Measurements from ENCODE around the gene SLC1A4.
"Not testable (repeated sequence)": the region's sequence is repeated elsewhere in the genome, so short reads cannot be mapped to it uniquely, and the experiment has no call there.

The SLC1A4 gene

DNA sequence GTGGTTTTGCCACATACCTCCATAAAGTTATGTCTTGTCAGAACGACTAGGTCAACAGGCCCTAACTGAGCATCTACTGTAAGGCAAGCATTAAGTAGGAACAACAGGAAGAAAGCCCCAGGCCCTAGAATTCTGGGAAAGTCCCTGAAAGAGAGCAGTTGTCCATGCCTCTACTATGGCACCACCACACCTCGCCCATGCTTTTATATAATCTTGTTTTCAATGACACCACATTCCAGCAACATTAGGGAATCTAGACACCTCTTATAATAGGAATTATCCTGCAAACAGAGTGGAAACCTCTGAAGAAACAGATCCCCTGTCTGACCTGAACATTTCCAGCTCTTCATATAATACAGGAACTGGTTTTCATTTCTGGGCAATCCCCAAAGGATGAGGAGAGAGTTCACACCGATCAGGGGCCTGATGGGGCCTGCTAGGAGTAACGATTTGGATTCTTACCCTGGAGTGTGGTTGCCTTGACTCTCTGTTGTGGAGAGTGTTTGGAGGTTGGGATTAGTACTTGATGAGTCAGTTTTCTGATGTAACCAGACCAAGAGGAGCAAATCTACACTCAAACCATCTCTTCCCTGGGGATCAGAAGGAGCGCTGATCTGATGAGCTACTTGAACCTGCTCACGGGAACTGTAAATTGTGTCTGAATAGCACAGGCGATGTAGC is 35.1 kb downstream of the SLC1A4 start:
- peak; percentile 32 for DNase-seq (ENCODE audit: insufficient read length, low spot score)

DNA sequence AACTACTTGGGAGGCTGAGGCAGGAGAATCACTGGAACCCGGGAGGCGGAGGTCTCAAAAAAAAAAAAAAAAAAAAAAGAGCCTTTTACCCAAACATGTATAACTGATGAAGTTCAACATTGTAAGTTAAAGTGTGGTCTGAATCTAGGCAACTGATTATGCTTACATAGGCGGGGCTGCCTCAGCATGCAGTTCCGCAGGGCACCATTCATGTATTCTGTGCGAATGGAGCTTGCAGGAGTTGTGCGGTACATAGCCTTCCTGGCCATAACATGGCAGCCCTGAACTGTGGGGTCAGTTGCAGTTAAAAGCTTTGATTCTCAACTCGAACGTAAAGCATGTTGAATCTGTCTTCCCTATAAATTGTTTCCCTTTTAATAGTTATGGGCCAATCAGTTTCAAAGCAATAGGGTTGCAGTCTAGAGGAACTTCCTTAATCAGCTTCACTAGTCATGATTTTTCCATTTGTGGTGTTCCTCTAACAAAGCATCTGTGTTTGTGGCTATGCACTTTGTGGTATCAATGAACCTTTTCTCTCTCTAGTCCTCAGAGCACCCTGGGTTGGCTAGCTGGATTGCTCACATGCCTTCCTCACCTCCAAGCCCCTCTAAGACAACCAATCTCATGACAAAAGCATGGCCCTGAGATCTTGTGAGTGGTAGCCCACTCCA is 36.4 kb downstream of the SLC1A4 start:
- DNase-seq (ENCODE audit: insufficient read length, low spot score): no peak
- FAIRE-seq: no peak

More for the DNA sequence above, 35.1 kb downstream of the SLC1A4 start:
- FAIRE-seq: no peak

DNA sequence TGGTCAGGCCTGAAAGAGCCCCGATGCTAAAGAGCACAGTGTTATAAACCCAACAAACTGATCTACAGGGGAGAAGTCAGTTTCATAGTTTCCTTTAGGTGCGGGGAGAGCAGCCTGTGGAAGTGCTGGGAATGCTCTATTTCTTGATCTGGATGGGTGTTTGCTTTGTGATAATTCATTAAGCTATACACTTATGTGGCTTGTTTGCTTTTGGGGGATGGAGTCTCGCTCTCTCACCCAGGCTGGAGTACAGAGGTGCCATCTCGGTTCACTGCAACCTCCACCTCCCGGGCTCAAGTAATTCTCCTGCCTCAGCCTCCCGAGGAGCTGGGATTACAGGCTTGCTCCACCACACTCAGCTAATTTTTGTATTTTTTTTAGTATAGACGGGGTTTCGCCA is 37.0 kb downstream of the SLC1A4 start:
- no peak for FAIRE-seq

DNA sequence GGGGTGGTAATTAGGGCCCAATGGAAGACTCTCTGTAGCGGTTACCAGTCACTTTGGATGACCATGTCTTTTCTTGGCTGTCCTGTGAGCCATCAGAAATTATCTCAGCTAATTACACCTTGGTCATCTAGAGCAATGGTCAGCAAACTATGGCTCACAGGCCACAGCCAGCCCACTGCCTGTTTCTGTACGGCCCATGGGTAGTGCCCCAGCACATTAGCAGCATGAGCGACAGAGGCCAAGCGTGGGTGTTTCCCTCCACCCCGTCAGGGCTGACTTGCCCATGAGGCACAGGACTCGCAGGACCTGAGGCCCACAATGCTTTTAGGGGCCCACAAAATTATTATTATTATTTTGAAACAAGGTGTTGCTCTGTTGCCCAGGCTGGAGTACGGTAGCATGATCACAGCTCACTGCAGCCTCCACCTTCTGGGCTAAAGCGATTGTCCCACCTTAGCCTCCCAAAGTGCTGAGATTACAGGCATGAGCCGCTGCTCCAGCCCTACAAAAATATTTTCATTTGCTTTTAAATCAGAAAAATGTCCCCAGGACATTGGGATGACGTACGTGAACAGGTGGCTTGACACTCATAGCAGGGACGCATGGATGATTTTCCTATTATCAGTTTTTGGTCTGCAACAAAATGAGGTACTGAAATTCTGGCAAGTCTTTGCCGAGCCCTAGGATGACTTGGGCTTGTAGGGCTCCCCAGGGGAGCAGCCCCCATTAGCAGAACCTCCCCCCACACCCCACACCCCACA is 37.7 kb downstream of the SLC1A4 start:
- DNase-seq (ENCODE audit: insufficient read length, low spot score) (no peak), FAIRE-seq (no peak)

More for the DNA sequence above, 37.0 kb downstream of the SLC1A4 start:
- no peak for DNase-seq (ENCODE audit: insufficient read length, low spot score)

DNA sequence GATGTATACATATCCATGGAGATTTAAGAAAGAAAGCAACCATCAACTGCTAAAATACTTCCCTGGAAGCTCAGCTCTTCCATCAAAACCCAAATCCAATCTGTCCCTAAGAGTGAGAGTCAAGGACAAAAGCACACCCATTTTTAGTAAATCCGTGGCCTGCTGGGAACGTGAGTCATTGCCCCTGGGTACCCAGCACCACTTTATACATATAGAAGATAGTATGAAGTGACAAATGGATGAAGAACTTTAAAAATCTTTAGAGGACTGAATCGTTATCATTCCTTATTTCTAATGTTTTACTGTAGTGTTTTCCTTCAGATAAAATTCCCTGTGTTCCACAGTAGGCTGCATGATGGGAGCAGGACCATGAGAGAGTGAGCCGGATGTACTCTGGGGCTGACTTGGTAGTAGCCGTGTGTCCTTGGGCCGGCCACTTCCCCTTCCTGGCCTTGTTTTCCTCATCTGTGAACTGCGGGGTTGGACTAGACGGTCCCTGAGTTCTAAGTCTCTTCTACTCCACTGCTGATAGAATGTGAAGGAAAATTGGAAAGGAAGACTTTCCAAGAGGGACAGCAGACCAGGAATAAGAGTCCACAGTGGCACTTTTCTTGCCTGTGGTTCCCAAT is 38.5 kb downstream of the SLC1A4 start:
- no peak for FAIRE-seq
- DNase-seq (ENCODE audit: insufficient read length, low spot score): no peak

DNA sequence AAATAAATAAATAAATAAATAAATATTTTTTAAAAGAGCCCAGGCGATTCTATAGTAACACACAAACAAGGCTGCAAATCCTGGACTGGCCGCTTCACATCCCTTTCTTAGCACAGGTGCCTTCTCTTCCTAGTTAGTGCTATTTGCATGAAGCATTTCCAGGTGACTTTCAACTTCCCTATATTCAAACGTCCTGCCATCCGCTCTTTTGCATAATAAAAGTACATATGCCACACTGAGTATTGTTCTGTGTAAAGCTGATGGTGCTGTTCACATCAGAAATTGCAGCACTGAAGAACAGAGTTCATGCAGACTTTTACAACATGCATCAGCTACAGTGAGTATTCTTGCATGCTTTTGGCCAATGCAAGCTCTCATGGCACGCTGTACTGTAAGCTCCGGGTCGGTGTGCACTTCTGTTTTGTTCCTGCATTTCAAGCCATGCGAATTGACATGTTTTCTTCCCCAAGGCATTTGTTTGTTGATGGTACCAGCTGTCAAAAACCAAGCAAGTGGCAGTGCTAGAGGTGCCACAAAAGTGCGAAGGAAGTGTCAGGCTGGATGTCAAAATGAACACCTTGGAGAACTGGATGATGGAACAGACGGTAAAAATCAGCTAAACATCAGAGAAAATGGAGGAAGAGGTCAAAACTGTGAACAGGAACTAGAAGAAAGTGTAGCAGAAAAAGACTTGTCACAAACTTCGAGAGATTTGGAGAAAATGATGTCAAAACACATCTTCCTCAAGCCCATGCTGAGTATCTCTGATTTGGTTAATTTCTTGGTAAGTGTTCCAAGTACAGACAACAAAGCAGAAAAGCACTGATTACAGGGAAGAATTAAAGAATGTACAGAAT is 41.5 kb downstream of the SLC1A4 start:
- FAIRE-seq (no peak), DNase-seq (ENCODE audit: insufficient read length, low spot score) (no peak)

DNA sequence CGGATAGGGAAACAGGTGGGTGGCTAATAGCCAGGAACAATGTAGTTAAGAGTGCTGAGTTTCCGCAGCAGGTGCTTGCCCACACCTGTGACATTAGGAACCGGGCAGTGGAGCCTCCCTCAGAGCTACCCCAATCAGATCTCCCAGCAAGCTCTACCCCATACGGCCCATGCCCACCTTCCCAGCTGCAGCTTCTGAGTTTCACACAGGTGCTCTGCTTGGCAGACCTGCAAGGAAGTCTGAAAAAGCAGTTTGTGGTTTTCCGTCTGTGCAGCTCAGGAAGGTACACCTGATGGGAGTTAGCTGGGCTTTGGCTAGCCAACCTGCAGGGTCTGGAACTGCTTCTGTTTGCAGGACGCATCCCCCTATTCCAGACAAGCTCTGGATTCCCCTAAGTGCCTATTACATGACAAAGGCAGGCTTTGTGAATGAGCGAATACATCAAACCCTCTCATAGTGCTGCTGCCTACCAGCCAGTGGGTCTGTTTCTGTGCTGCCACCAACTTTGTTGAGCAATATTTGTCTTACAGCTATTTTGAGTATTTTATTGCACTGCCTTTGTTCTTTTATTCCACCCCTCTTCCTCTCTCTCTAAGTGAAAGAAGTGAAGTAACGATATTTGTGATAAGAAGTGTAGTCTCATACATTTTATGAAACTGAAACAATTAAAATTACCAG is 42.3 kb downstream of the SLC1A4 start:
- DNase-seq (ENCODE audit: insufficient read length, low spot score) (no peak), FAIRE-seq (no peak)

DNA sequence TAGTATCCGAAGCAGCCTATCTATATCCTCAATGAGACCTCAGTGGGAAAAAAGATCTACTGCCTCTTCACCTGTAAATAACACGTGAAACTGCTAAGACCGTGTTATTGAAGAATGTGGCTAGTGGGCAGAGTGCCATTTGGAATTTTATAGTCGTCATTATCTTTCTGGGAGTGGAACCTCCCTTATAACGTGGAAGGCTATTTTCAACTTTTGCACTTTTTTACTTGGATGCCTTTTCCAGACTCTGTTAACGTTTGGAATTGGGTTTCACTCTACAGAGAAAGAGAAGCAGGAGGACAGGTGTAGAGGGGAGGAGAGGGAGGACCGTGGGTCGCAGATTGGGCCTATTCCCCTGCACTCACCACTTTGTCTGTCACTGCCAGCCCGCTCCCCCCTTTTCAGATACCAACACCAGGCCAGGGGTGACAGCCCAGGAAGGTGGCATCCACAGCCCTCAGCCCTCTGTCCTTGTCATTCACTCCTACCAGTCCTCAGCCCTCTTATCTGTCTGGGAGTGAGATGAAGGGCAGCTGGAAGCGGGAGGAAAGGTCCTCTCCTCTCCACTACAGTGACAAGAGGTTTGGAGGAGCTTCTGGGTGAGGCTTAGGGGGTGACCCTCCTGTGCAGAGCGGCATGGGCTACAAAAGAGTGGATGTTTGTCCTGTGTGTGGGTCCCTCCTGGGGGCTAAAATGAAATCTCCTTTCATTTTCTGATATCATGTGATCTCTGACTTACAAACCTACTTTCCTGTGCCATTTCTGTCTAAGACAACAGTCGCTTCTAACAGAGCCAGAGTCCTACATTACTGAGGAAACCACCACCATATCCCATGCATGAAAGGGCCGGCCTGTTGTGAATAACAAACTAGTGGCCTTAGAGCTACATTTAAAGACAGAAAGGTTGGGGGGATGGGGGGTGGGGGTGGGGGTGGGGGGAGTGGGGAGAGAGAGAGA is 43.1 kb downstream of the SLC1A4 start:
- DNase-seq (ENCODE audit: insufficient read length, low spot score) (no peak), FAIRE-seq (no peak)

DNA sequence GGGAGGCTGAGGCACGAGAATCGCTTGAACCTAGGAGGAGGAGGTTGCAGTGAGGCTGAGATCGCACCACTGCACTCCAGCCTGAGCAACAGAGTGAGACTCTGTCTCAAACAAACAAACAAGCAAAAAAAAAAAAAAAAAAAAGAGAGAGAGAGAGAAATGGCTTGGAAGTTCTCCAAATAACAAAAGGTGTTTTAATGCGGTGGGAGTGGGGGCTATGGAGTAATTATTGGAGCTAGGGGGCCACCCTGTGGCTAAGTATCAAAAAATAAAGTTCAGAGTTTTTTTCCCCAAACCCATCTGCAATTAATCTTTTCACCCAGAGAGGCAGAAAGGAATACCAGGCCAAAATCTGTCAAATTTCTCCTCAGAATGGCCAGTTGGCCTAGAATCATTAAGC is 44.0 kb downstream of the SLC1A4 start:
- DNase-seq (ENCODE audit: insufficient read length, low spot score): no peak
- FAIRE-seq: no peak

DNA sequence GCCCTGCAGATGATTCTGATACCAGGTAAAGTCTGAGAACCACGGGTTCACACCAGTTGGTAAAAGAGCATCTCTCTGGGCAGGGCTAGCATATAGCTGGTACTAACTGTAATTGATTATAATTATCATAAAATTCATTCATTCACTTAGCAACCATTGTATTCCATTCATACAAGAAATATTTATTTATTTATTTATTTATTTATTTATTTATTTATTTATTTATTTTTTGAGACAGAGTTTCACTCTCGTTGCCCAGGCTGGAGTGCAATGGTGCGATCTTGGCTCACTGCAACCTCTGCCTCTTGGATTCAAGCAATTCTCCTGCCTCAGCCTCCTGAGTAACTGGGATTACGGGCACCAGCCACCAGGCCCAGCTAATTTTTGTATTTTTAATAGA is 44.5 kb downstream of the SLC1A4 start:
- not testable (repeated sequence) for FAIRE-seq; DNase-seq (ENCODE audit: insufficient read length, low spot score)

DNA sequence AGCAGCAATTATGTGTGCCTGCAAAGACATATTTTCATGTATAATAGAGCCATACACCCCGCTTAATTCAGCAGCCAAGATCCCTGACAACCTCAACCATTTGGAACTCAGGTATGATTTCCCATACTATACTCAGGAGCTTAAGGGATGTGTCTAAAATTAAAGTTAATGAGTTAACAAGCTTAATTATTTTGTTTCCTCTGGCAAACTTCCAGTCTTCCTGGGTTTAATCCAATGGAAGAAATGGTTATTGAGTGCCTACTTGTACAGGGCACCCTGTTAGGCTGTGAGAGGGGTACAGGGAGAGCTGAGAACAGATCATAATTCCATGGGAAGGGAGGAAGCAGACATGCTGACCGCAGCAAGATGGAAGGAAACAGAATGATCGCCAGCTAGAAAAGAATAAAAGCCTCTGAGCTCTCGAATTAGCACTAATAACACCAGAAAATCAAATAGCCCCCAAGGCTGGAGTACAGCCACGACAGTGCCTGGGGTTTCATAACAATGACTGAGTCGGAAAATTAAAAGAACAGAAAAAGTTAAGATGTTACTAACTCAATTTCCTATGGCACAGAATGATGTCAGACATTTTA is 46.2 kb downstream of the SLC1A4 start:
- no peak for FAIRE-seq
- no peak for DNase-seq (ENCODE audit: insufficient read length, low spot score)

DNA sequence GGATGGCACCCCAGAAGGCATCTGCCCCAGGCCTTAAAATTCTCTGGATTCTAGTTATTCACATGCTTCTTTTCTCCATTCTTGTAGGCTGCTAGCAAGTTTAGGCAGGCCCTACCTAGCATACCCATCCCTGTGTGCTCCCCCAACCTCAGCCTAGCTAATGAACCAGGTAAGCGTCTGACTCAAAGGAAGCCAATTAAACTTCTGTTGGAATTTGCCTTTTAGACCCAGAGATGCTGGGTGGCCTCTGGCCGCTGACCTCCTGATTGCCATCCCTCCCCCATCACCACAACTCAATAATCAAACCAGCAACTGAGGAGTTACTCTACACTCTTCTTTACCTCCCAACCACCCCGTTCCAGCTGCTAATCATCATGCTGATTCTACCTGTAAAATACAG is 48.0 kb downstream of the SLC1A4 start:
- FAIRE-seq (no peak), DNase-seq (ENCODE audit: insufficient read length, low spot score) (no peak)

DNA sequence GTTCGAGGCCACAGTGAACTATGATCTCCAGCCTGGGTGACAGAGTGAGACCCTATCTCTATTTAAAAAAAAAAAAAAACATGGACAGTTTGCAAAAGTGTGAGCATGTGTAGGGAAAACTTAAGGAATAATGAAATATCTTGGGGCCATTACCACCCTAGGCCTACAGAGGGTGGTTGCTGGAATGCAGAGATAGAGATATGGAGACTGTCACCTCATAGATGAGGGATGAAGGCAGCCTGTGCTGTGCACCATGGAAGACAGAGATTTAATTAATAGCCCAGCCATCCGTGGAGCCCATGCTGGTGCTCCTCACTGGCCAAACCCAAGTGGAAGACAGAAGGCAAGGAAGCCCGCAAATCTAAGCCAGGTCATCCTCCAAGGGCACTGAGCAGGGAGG is 50.4 kb downstream of the SLC1A4 start:
- DNase-seq (ENCODE audit: insufficient read length, low spot score) (no peak), FAIRE-seq (no peak)

DNA sequence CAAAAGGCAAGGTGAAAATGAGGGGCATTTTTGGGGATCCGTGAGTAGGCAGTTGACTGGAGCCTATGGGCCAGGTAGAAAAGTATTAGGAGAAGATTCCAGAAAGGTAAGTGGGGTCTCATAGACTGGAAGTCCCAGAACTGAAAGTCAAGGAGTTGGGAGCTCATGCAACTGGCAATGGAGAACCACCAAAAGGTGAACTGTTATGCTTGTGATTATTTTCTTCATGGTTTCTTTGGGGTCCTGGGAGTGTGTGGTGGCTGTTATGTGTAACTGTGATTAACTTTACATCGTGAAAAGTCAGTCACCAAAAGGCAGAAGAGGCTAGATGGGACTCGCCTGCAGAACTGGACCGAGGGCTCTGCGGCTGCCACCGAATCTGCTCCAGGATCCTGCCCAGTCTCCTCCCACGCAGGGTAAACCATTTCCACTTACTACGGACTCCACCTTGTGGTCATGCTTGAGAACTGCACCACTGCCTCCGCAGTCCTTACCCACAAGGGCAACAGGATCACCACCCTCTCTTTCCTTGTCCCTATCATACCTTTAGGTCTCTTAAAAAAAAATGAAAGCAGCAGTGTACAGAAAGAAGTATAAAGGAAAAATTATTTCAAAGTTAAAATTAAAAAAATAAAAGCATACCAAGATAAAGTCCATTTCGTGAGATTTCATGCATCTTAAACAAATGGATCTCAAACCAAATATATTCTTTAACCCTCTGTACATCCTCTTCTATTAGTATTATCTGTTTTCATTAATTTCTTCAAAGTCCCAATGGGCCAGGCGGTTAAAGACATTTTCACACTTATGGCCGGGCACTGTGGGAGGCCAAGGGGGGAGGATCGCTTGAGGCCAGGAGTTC is 51.4 kb downstream of the SLC1A4 start:
- DNase-seq (ENCODE audit: insufficient read length, low spot score): peak; percentile 86
- FAIRE-seq: peak; percentile 92

DNA sequence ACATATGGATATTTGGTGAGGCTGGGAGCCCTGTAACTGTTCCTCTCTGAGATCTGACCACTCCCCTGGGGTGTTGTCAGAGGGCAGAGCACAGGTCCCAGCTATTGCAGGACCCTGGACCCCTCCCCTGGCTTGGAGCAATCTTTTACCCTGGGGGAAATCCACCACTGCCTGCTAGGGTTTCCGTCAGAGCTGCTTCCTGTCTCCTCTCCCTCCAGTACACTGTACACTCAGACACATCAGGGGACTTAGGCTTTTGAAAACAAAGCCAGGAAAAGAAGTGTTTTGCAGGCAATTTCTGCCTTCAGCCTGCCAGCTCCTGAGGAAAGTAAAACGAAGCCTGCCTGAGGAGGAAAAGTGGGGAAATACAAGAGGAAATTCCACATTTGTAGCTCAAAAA is 53.8 kb downstream of the SLC1A4 start:
- DNase-seq (ENCODE audit: insufficient read length, low spot score) (no peak), FAIRE-seq (no peak)

DNA sequence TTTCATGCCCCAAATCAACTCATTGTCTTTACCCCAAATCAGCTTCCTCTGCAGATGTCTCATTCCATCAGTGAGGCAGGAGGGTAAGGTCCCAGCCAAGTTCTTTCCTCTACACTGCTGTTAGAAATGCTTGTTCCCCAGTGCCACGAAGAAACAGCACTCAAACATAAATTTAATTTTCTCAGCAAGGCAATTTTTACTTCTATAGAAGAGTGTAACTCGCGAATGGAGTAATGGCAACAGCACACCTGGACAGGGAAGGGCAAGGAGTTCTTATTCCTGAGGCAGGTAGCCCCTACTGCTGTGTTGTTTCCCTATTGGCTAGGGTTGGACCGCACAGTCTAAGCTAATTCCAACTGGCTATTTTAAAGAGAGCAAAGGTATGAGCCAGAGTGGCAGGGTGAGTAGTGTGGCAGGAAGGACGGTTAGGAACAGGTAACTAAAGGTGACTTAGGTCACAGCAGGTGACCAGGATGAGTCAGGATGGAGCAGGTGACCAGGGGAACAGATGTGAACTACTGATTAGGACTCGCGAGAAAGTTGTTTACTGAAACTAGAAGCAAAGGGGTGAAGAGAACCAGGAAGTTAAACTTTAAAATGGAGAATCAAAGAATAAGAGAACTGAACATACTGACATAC is 55.0 kb downstream of the SLC1A4 start:
- DNase-seq (ENCODE audit: insufficient read length, low spot score) (no peak), FAIRE-seq (peak; percentile 59)

DNA sequence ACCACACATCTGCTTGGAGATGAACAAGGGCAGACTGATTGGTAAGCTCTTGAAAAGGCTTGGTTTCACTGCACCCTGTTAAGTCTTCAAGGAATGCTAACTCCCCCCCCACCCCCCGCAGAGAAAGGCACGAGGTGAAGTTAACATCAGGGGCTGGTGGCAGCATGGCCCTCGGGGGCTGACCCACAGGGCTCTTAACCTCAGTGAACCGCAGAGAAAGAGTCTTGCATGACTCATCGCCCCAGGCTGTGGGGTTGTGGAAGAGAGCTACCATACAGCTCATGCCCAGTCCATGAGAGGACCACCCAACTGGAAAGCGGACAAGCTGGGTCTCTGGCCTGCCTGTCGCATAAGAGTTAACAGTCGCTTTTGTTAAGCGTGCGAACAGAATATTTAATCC is 56.5 kb downstream of the SLC1A4 start:
- no peak for DNase-seq (ENCODE audit: insufficient read length, low spot score)
- FAIRE-seq: peak; percentile 4
